ENCODE measurements around the gene CEP295NL.
A peak's percentile ranks its signal among the peaks of the same experiment; 100 is the strongest.
"Not testable (repeated sequence)": the region's sequence is repeated elsewhere in the genome, so short reads cannot be mapped to it uniquely, and the experiment has no call there.

The CEP295NL gene

GRCh38 chr17:78884876-78885667 is 17.9 kb downstream of the CEP295NL start:
- DNase-seq, result no peak

GRCh38 chr17:78884148-78884825 is 18.7 kb downstream of the CEP295NL start:
- no peak for DNase-seq

GRCh38 chr17:78883533-78884131 is 19.4 kb downstream of the CEP295NL start:
- DNase-seq, result peak; percentile 26

- no peak for DNase-seq
Measured at GRCh38 chr17:78883089-78883532, 19.9 kb downstream of the CEP295NL start.

- DNase-seq, result no peak
Measured at GRCh38 chr17:78882540-78883088, 20.4 kb downstream of the CEP295NL start.

GRCh38 chr17:78879635-78880186 is 23.3 kb downstream of the CEP295NL start:
- no peak for DNase-seq

GRCh38 chr17:78878871-78879527 is 24.0 kb downstream of the CEP295NL start:
- no peak for DNase-seq

GRCh38 chr17:78878261-78878660 is 24.7 kb downstream of the CEP295NL start:
- DNase-seq, result no peak

GRCh38 chr17:78876954-78877517 is 26.0 kb downstream of the CEP295NL start:
- DNase-seq, result not testable (repeated sequence)

GRCh38 chr17:78876094-78876597 is 26.9 kb downstream of the CEP295NL start:
- DNase-seq, result no peak

GRCh38 chr17:78875363-78876093 is 27.5 kb downstream of the CEP295NL start:
- DNase-seq, result no peak

- DNase-seq, result peak; percentile 30
Measured at GRCh38 chr17:78873519-78874340, 29.3 kb downstream of the CEP295NL start.

- no peak for DNase-seq
Measured at GRCh38 chr17:78872486-78872885, 30.5 kb downstream of the CEP295NL start.

- no peak for DNase-seq
Measured at GRCh38 chr17:78870621-78871020, 32.4 kb downstream of the CEP295NL start.

GRCh38 chr17:78868391-78868790 is 34.6 kb downstream of the CEP295NL start:
- no peak for DNase-seq

GRCh38 chr17:78867046-78867445 is 36.0 kb downstream of the CEP295NL start:
- not testable (repeated sequence) for DNase-seq

GRCh38 chr17:78865682-78866390 is 37.2 kb downstream of the CEP295NL start:
- DNase-seq, result no peak

- no peak for DNase-seq
Measured at GRCh38 chr17:78864117-78864516, 38.9 kb downstream of the CEP295NL start.

All from DMS79 treated with DMSO at 0.1 percent for 48 hours (cell line).